ENCODE measurements around the gene B4GALNT1. TPM values are rescaled to one million over a fixed set of nuclear protein-coding genes. Genes with fewer than 3 reads are reported as not detected.

The B4GALNT1 gene
- polyA plus RNA-seq, 3 donors: not detected

DNA sequence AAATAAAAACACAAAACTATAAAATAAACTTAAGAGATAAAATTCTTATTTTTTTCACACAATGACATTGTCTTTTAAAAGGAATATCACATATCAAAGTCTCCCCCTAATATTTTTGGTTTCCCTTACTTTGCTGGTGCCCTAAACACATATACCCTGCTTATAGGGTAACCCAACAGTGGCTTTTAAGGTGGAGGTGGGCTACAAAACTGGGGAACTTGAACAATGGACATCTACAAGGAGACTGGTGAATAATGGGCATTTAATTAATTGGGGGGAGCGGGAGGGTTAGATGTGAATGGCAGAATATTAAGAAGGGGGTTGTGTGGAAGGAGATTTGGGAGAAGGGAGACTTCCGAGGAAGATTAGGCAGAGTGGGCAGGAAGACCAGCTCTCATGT, 9.6 kb downstream of the B4GALNT1 start:
- DNase-seq: no peak
- Mint-ChIP-seq H3K27ac (no peak overlapping the region), H3K4me1 (peaks cover 33% of the 10 kb centered on the region), H3K4me3 (peak overlapping the region in 1 of 2 donors; percentile 23), H3K9me3 (peaks cover 0 to 26% (median 6%) of the 10 kb centered on the region in 7 donors), H3K36me3 (peaks cover 13 to 14% of the 10 kb centered on the region in 2 donors), H3K27me3 (ENCODE audit: low read depth in 3 of 3) (peaks cover 90 to 99% (median 96%) of the 10 kb centered on the region in 3 donors)
- Histone ChIP-seq H3K9me3 (replicated peaks in 1 of 2; ENCODE audit: control insufficient read depth in 1 of 2, insufficient read depth in 1 of 2, low read length in 2 of 2) (peaks cover 5 to 38% of the 10 kb centered on the region in 2 donors), H3K4me1 (ENCODE audit: control insufficient read depth in 1 of 2, insufficient read depth in 2 of 2, low read length in 2 of 2) (peaks cover 25 to 32% of the 10 kb centered on the region in 2 donors), H2AFZ (ENCODE audit: insufficient read depth, low read depth, low read length, poor library complexity, severe bottlenecking) (no peak overlapping the region), H4K20me1 (ENCODE audit: insufficient read depth, low read length) (no peaks in the 10 kb centered on the region), H3K79me2 (ENCODE audit: insufficient read depth, low read length) (no peaks in the 10 kb centered on the region), H3K36me3 (replicated peaks in 1 of 2; ENCODE audit: control insufficient read depth in 1 of 2, insufficient read depth in 2 of 2, low read length in 2 of 2) (no peaks in the 10 kb centered on the region), H3K4me2 (replicated peaks; ENCODE audit: extremely low read depth, low read length, poor library complexity, severe bottlenecking) (no peak overlapping the region), H3K27ac (ENCODE audit: low read depth in 1 of 2, low read length in 2 of 2) (no peak overlapping the region), H3K9ac (ENCODE audit: insufficient read depth, low read length, poor library complexity, severe bottlenecking) (no peak overlapping the region), H3K4me3 (replicated peaks in 1 of 3; ENCODE audit: low read depth in 2 of 3, low read length in 3 of 3) (no peak overlapping the region), H3K27me3 (ENCODE audit: control insufficient read depth in 2 of 2, insufficient read depth in 2 of 2, low read length in 2 of 2) (peaks cover 63 to 100% of the 10 kb centered on the region in 2 donors)
- intact Hi-C loops (cut with micrococcal nuclease): loop anchor here in 1 of 2 donors (5.0 to 10.0 kb wide), 2 partner anchors 41 to 149 kb away; partner anchors contain the start of gene ARHGAP9
- no CpG with 5 or more reads among the region's 2 CpGs for WGBS (ENCODE audit: insufficient coverage)
- TF ChIP-seq, protein P1, sequence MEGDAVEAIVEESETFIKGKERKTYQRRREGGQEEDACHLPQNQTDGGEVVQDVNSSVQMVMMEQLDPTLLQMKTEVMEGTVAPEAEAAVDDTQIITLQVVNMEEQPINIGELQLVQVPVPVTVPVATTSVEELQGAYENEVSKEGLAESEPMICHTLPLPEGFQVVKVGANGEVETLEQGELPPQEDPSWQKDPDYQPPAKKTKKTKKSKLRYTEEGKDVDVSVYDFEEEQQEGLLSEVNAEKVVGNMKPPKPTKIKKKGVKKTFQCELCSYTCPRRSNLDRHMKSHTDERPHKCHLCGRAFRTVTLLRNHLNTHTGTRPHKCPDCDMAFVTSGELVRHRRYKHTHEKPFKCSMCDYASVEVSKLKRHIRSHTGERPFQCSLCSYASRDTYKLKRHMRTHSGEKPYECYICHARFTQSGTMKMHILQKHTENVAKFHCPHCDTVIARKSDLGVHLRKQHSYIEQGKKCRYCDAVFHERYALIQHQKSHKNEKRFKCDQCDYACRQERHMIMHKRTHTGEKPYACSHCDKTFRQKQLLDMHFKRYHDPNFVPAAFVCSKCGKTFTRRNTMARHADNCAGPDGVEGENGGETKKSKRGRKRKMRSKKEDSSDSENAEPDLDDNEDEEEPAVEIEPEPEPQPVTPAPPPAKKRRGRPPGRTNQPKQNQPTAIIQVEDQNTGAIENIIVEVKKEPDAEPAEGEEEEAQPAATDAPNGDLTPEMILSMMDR (IDR thresholded peaks at IDR 0.05): no peak

DNA sequence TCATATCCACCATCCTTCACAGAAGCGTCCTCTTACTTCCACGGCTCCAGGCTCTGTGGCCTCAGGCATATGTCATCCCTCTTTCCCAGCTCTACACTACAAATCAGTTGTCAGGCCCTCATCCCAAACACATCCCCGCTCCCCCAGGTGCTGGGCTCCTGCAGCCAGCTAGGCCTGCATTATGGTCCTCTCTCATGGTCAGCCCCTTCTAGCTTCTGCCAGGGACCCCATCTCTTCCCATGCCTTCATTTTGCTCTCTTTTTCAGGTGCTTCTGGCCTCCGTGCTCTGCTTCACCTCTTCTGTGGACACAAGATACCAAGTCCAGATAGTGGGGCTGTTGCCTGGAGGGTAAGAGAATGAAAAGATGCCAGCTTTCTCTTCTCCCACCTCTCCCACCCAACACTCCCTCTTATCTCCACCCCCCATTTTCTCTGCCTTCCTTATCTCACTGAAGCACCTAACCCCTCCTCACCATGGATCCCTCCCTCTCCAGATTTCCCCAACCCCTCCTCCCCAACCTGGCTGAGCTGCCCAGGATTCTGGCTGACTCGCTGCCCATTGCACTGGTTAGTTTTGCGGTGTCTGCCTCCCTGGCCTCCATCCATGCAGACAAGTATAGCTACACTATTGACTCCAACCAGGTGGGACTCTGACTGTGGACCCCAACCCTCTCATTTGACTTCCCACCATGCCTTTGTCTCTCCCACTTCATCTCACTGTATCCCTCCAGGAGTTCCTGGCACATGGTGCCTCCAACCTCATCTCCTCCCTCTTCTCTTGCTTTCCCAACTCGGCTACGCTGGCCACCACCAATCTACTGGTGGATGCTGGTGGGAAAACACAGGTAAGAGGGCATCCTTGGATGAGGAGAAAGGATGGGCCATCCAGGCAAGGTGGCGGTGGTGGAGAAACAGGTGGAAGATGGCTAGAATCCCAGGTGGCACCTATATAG, 10.4 kb downstream of the B4GALNT1 start:
- peak overlapping the region; percentile 21 for H3K9ac ChIP-seq (ENCODE audit: insufficient read depth, low read length, poor library complexity, severe bottlenecking)
- no peaks in the 10 kb centered on the region for H3K79me2 ChIP-seq (ENCODE audit: insufficient read depth, low read length)
- no peak overlapping the region for H3K27ac ChIP-seq (ENCODE audit: low read depth in 1 of 2, low read length in 2 of 2)
- intact Hi-C loops (cut with micrococcal nuclease): loop anchor here in 1 of 2 donors (5.0 to 10.0 kb wide), 2 partner anchors 40 to 148 kb away; partner anchors contain the start of gene ARHGAP9
- Mint-ChIP-seq H3K4me1 (peaks cover 30% of the 10 kb centered on the region), H3K27me3 (ENCODE audit: low read depth in 3 of 3) (peaks cover 91 to 99% (median 96%) of the 10 kb centered on the region in 3 donors), H3K9me3 (peaks cover 0 to 26% (median 6%) of the 10 kb centered on the region in 7 donors), H3K27ac (peak overlapping the region in 1 of 7 donors; percentile 82), H3K36me3 (peaks cover 13 to 14% of the 10 kb centered on the region in 2 donors), H3K4me3 (peak overlapping the region in 1 of 2 donors; percentile 93)
- peaks cover 61 to 100% of the 10 kb centered on the region in 2 donors for H3K27me3 ChIP-seq (ENCODE audit: control insufficient read depth in 2 of 2, insufficient read depth in 2 of 2, low read length in 2 of 2)
- TF ChIP-seq, protein P1 (IDR thresholded peaks at IDR 0.05): no peak
- H2AFZ ChIP-seq (ENCODE audit: insufficient read depth, low read depth, low read length, poor library complexity, severe bottlenecking): no peak overlapping the region
- peaks cover 21 to 27% of the 10 kb centered on the region in 2 donors for H3K4me1 ChIP-seq (ENCODE audit: control insufficient read depth in 1 of 2, insufficient read depth in 2 of 2, low read length in 2 of 2)
- DNase-seq: no peak
- WGBS (ENCODE audit: insufficient coverage): 88% methylated on average over 6 of the region's 9 CpGs
- peaks cover 5 to 31% of the 10 kb centered on the region in 2 donors for H3K9me3 ChIP-seq (replicated peaks in 1 of 2; ENCODE audit: control insufficient read depth in 1 of 2, insufficient read depth in 1 of 2, low read length in 2 of 2)
- no peaks in the 10 kb centered on the region for H4K20me1 ChIP-seq (ENCODE audit: insufficient read depth, low read length)
- no peak overlapping the region for H3K4me2 ChIP-seq (replicated peaks; ENCODE audit: extremely low read depth, low read length, poor library complexity, severe bottlenecking)
- no peak overlapping the region for H3K4me3 ChIP-seq (replicated peaks in 1 of 3; ENCODE audit: low read depth in 2 of 3, low read length in 3 of 3)
- H3K36me3 ChIP-seq (replicated peaks in 1 of 2; ENCODE audit: control insufficient read depth in 1 of 2, insufficient read depth in 2 of 2, low read length in 2 of 2): no peaks in the 10 kb centered on the region
